ENCODE measurements around the gene PIRT. TPM values are rescaled to one million over a fixed set of nuclear protein-coding genes. Genes with fewer than 3 reads are reported as not detected.

The PIRT gene
- total RNA-seq (2021; ENCODE audit: unreplicated experiment) (not detected), Bru-seq, nascent RNA (not detected), BruChase-seq, experiment 1, labeled RNA remaining after a 6-hour chase (not detected), BruChase-seq, experiment 2, labeled RNA remaining after a 2-hour chase (not detected)
- polyA plus RNA-seq (2012) = not detected in 2 replicates
- long read RNA-seq = 0 reads

DNA sequence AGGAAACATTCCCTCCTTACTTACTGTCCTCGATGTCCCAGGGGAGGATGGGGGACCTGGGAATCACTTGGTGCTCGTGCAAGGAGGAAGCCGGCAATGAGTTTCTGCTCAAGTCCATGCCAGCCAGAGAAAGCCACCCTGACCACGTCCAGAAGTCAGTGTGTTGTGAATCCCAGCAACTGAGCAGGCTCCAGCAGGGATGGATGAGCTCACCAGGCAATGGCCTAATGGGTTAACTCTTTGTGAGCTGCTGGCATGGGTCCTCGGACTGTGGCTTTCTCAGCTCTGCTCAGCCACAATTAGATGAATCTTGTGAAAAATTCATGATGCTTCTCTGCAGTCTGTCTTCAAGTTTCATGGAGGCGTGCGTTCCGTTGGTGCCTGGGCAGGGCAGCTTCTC lies at the start of gene PIRT:
Gene PIRT (minus strand): TSS at position 167 of the 400 bp plus-strand sequence. CDS start 12,442 bp downstream, outside the sequence.
- BruUV-seq (replicated peaks) = no TSS peak
- DNase-seq (ENCODE audit: low read depth, low spot score) = no peak
- H3K9me2 ChIP-seq (ENCODE audit: insufficient read depth) = no peaks in the 10 kb centered on the region

DNA sequence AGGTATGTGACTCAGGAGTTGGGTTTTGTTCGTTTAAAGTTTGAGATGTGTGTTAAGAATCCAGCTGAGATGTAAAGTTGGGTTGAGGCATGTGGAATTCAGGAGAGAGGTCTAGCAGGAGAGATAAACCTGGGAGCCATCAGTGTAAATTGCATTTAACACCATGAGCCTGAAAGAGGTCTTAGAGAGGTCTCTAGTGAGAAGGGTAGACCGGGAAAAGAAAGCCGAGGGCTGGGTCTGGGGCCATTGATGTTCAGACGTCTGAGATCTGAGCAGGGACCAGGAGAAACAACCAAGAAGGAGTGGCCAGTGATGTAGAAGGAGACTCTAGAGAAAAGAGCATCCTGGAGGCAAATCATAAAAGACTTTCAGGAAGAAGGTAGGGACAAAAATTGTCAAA lies 44.1 kb upstream of the PIRT start:
- BruUV-seq (replicated peaks) = no TSS peak
- ChIA-PET CTCF (no interaction called here), RAD21 (ENCODE audit: low non-redundant PET in 1 of 2, low total read pairs in 2 of 2, uncharacterized antibody in 2 of 2, unreplicated experiment in 2 of 2) (no interaction called here), POLR2A (no interaction called here)
- H3K4me2 ChIP-seq (ENCODE audit: low read length) = no peak overlapping the region
- no peaks in the 10 kb centered on the region for H3K4me1 ChIP-seq (ENCODE audit: control insufficient read depth in 1 of 2, insufficient read depth in 2 of 2, low read length in 2 of 2)
- TF ChIP-seq TCF7L2 (IDR thresholded peaks at IDR 0.05; ENCODE audit: borderline replicate concordance, extremely low read depth, insufficient read depth, insufficient read length) (no peak), SP1 (IDR thresholded peaks at IDR 0.05; ENCODE audit: low read depth) (no peak)
- TF ChIP-seq, protein P1, sequence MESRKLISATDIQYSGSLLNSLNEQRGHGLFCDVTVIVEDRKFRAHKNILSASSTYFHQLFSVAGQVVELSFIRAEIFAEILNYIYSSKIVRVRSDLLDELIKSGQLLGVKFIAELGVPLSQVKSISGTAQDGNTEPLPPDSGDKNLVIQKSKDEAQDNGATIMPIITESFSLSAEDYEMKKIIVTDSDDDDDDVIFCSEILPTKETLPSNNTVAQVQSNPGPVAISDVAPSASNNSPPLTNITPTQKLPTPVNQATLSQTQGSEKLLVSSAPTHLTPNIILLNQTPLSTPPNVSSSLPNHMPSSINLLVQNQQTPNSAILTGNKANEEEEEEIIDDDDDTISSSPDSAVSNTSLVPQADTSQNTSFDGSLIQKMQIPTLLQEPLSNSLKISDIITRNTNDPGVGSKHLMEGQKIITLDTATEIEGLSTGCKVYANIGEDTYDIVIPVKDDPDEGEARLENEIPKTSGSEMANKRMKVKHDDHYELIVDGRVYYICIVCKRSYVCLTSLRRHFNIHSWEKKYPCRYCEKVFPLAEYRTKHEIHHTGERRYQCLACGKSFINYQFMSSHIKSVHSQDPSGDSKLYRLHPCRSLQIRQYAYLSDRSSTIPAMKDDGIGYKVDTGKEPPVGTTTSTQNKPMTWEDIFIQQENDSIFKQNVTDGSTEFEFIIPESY (IDR thresholded peaks at IDR 0.05; ENCODE audit: extremely low read depth, insufficient replicate concordance, low read length) = no peak
- H4K20me1 ChIP-seq (ENCODE audit: insufficient read depth) = no peaks in the 10 kb centered on the region
- no peak overlapping the region for H3K9ac ChIP-seq (ENCODE audit: low read length)
- no peaks in the 10 kb centered on the region for H3K9me3 ChIP-seq (ENCODE audit: control insufficient read depth in 1 of 2, insufficient read depth in 1 of 2, low read depth in 1 of 2, low read length in 2 of 2)
- no peaks in the 10 kb centered on the region for H3K36me3 ChIP-seq (ENCODE audit: control insufficient read depth in 1 of 2, insufficient read depth in 2 of 2, low read length in 2 of 2)
- DNase-seq (ENCODE audit: low read depth, low spot score) (no peak), ATAC-seq (no peak)
- no peaks in the 10 kb centered on the region for H3K79me2 ChIP-seq (ENCODE audit: insufficient read depth, low read length)
- no peaks in the 10 kb centered on the region for H3K27me3 ChIP-seq (ENCODE audit: insufficient read depth, low read length)
- H3K4me3 ChIP-seq (replicated peaks in 1 of 2; ENCODE audit: low read depth in 1 of 2, low read length in 2 of 2) = no peak overlapping the region
- H3K9me2 ChIP-seq (ENCODE audit: insufficient read depth) = no peaks in the 10 kb centered on the region
- no peak overlapping the region for H3K27ac ChIP-seq (ENCODE audit: low read depth, low read length)
- intact Hi-C loops (cut with micrococcal nuclease) = no loop called here
- H2AFZ ChIP-seq (ENCODE audit: low read depth, low read length, poor library complexity, severe bottlenecking) = no peak overlapping the region

More for the DNA sequence above, at the start of gene PIRT:
- Histone ChIP-seq H3K4me1 (ENCODE audit: control insufficient read depth in 1 of 2, insufficient read depth in 2 of 2, low read length in 2 of 2) (no peaks in the 10 kb centered on the region), H2AFZ (ENCODE audit: low read depth, low read length, poor library complexity, severe bottlenecking) (no peak within 1 kb of the TSS), H3K79me2 (ENCODE audit: insufficient read depth, low read length) (no peaks in the 10 kb centered on the region), H3K9me3 (ENCODE audit: control insufficient read depth in 1 of 2, insufficient read depth in 1 of 2, low read depth in 1 of 2, low read length in 2 of 2) (no peaks in the 10 kb centered on the region), H3K9ac (ENCODE audit: low read length) (no peak within 1 kb of the TSS), H3K4me3 (replicated peaks in 1 of 2; ENCODE audit: low read depth in 1 of 2, low read length in 2 of 2) (no peak within 1 kb of the TSS), H3K36me3 (ENCODE audit: control insufficient read depth in 1 of 2, insufficient read depth in 2 of 2, low read length in 2 of 2) (no peaks in the 10 kb centered on the region), H4K20me1 (ENCODE audit: insufficient read depth) (no peaks in the 10 kb centered on the region), H3K4me2 (ENCODE audit: low read length) (no peak within 1 kb of the TSS), H3K27ac (ENCODE audit: low read depth, low read length) (no peak within 1 kb of the TSS), H3K27me3 (ENCODE audit: insufficient read depth, low read length) (no peaks in the 10 kb centered on the region)
- intact Hi-C loops (cut with micrococcal nuclease) = no loop called here
- ATAC-seq = no peak
- TF ChIP-seq EGR1 (IDR thresholded peaks at IDR 0.05; ENCODE audit: low read depth) = no peak
- TF ChIP-seq, protein P2, sequence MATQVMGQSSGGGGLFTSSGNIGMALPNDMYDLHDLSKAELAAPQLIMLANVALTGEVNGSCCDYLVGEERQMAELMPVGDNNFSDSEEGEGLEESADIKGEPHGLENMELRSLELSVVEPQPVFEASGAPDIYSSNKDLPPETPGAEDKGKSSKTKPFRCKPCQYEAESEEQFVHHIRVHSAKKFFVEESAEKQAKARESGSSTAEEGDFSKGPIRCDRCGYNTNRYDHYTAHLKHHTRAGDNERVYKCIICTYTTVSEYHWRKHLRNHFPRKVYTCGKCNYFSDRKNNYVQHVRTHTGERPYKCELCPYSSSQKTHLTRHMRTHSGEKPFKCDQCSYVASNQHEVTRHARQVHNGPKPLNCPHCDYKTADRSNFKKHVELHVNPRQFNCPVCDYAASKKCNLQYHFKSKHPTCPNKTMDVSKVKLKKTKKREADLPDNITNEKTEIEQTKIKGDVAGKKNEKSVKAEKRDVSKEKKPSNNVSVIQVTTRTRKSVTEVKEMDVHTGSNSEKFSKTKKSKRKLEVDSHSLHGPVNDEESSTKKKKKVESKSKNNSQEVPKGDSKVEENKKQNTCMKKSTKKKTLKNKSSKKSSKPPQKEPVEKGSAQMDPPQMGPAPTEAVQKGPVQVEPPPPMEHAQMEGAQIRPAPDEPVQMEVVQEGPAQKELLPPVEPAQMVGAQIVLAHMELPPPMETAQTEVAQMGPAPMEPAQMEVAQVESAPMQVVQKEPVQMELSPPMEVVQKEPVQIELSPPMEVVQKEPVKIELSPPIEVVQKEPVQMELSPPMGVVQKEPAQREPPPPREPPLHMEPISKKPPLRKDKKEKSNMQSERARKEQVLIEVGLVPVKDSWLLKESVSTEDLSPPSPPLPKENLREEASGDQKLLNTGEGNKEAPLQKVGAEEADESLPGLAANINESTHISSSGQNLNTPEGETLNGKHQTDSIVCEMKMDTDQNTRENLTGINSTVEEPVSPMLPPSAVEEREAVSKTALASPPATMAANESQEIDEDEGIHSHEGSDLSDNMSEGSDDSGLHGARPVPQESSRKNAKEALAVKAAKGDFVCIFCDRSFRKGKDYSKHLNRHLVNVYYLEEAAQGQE (IDR thresholded peaks at IDR 0.05; ENCODE audit: low read depth) = no peak
- TF ChIP-seq FOSL1 (IDR thresholded peaks at IDR 0.05; ENCODE audit: low read depth) = no peak
- ChIA-PET RAD21 (ENCODE audit: low non-redundant PET in 1 of 2, low total read pairs in 2 of 2, uncharacterized antibody in 2 of 2, unreplicated experiment in 2 of 2) (no interaction called here), POLR2A (no interaction called here), CTCF (no interaction called here)

All from HCT116 (cell line).